Activated T-cell treated with anti-CD3 and anti-CD28 coated beads, Interleukin-2, amount 50 U/mL, for 72 hours (primary cell): ENCODE results near the gene TNPO1. TPM values are rescaled to one million over a fixed set of nuclear protein-coding genes. Genes with fewer than 3 reads are reported as not detected.

Source experiments
- ATAC-seq, 2 donors: fragments of 150-1000 bp; cut with Tn5 transposase; replicated peaks in 1 of 2; 2 replicates each; pipeline ENCODE4 v1.10.0; 2021; ENCODE audit warnings: moderate library complexity in 2 of 2, mild to moderate bottlenecking in 1 of 2
- DNase-seq, 2 donors: peaks; one replicate each; pipeline ENCODE4 v3.0.0; 2021 to 2022; ENCODE audit warnings: mixed read lengths in 1 of 2
- H3K27ac Mint-ChIP-seq: one replicate; pipeline ENCODE4 v1.8.0; 2022; ENCODE audit warnings: mild to moderate bottlenecking, moderate library complexity, mixed read lengths
- H3K27me3 Mint-ChIP-seq: one replicate; pipeline ENCODE4 v1.8.0; 2022; ENCODE audit warnings: low read depth, mixed read lengths
- H3K36me3 Mint-ChIP-seq, 2 donors: one replicate each; pipeline ENCODE4 v1.8.0; 2022; ENCODE audit warnings: mixed read lengths in 2 of 2, mild to moderate bottlenecking in 1 of 2; ENCODE audit not compliant: insufficient read depth in 2 of 2
- H3K4me1 Mint-ChIP-seq: one replicate; pipeline ENCODE4 v1.8.0; 2022; ENCODE audit warnings: low read depth, mixed read lengths
- H3K4me3 Mint-ChIP-seq, 2 donors: one replicate each; pipeline ENCODE4 v1.8.0; 2022; ENCODE audit warnings: mild to moderate bottlenecking in 2 of 2, mixed read lengths in 2 of 2, moderate library complexity in 2 of 2
- H3K9me3 Mint-ChIP-seq, 2 donors: one replicate each; pipeline ENCODE4 v1.8.0; 2022; ENCODE audit warnings: mixed read lengths in 2 of 2
- total RNA-seq, 2 donors: library from RNA; stranded (reverse); gene quantifications; one replicate each; pipeline ENCODE4 v1.2.3, GENCODE V29; 2022

The TNPO1 gene
- total RNA-seq, 2 donors from 2014 or later = 92.6 to 114 TPM

- DNase-seq = no peak
- no peak for ATAC-seq
- H3K27me3 Mint-ChIP-seq = no peaks in the 10 kb centered on the region
- H3K4me1 Mint-ChIP-seq = peaks cover 3% of the 10 kb centered on the region
- H3K4me3 Mint-ChIP-seq = no peak overlapping the region
- H3K27ac Mint-ChIP-seq = no peak overlapping the region
- H3K9me3 Mint-ChIP-seq = no peaks in the 10 kb centered on the region
- H3K36me3 Mint-ChIP-seq = peaks cover 7 to 38% of the 10 kb centered on the region in 2 donors
These were observed 67.4 kb downstream of the TNPO1 start for GRCh38 chr5:72883850-72884249.

GRCh38 chr5:72884892-72885291 lies 68.4 kb downstream of the TNPO1 start:
- H3K27ac Mint-ChIP-seq = no peak overlapping the region
- H3K27me3 Mint-ChIP-seq = no peaks in the 10 kb centered on the region
- no peaks in the 10 kb centered on the region for H3K9me3 Mint-ChIP-seq
- H3K4me1 Mint-ChIP-seq = no peaks in the 10 kb centered on the region
- DNase-seq (no peak), ATAC-seq (no peak)
- no peak overlapping the region for H3K4me3 Mint-ChIP-seq
- peaks cover 7 to 38% of the 10 kb centered on the region in 2 donors for H3K36me3 Mint-ChIP-seq

GRCh38 chr5:72885824-72886223 lies 69.4 kb downstream of the TNPO1 start:
- no peak for DNase-seq
- Mint-ChIP-seq H3K4me3 (no peak overlapping the region), H3K27me3 (no peaks in the 10 kb centered on the region), H3K9me3 (no peaks in the 10 kb centered on the region), H3K4me1 (no peaks in the 10 kb centered on the region), H3K36me3 (peaks cover 8 to 41% of the 10 kb centered on the region in 2 donors), H3K27ac (no peak overlapping the region)
- ATAC-seq = no peak

GRCh38 chr5:72888595-72888994 lies 72.1 kb downstream of the TNPO1 start:
- no peaks in the 10 kb centered on the region for H3K27me3 Mint-ChIP-seq
- DNase-seq (no peak), ATAC-seq (no peak)
- no peaks in the 10 kb centered on the region for H3K9me3 Mint-ChIP-seq
- H3K27ac Mint-ChIP-seq = no peak overlapping the region
- no peak overlapping the region for H3K4me3 Mint-ChIP-seq
- H3K36me3 Mint-ChIP-seq = peaks cover 3 to 35% of the 10 kb centered on the region in 2 donors
- H3K4me1 Mint-ChIP-seq = no peaks in the 10 kb centered on the region

- Mint-ChIP-seq H3K4me1 (no peaks in the 10 kb centered on the region), H3K4me3 (no peak overlapping the region), H3K9me3 (no peaks in the 10 kb centered on the region), H3K36me3 (peaks cover 3 to 33% of the 10 kb centered on the region in 2 donors), H3K27me3 (no peaks in the 10 kb centered on the region), H3K27ac (no peak overlapping the region)
- no peak for ATAC-seq
- no peak for DNase-seq
These were observed 72.9 kb downstream of the TNPO1 start for GRCh38 chr5:72889324-72889723.

- peaks cover 10% of the 10 kb centered on the region for H3K4me1 Mint-ChIP-seq
- ATAC-seq = no peak
- no peak for DNase-seq
- H3K36me3 Mint-ChIP-seq = peaks cover 5 to 28% of the 10 kb centered on the region in 2 donors
- no peaks in the 10 kb centered on the region for H3K9me3 Mint-ChIP-seq
- H3K27me3 Mint-ChIP-seq = no peaks in the 10 kb centered on the region
- no peak overlapping the region for H3K27ac Mint-ChIP-seq
- no peak overlapping the region for H3K4me3 Mint-ChIP-seq
These were observed 76.4 kb downstream of the TNPO1 start for GRCh38 chr5:72892846-72893245.

- Mint-ChIP-seq H3K27me3 (no peaks in the 10 kb centered on the region), H3K4me3 (peak overlapping the region in 1 of 2 donors; percentile 43), H3K36me3 (peaks cover 3 to 28% of the 10 kb centered on the region in 2 donors), H3K4me1 (peaks cover 10% of the 10 kb centered on the region), H3K9me3 (no peaks in the 10 kb centered on the region), H3K27ac (peak overlapping the region; percentile 89)
- DNase-seq = no peak
- peak; percentile 62 to 94 for ATAC-seq
These were observed 79.3 kb downstream of the TNPO1 start for GRCh38 chr5:72895758-72896157.

GRCh38 chr5:72906806-72907205 lies 90.3 kb downstream of the TNPO1 start:
- Mint-ChIP-seq H3K4me1 (no peaks in the 10 kb centered on the region), H3K27ac (peak overlapping the region; percentile 19), H3K27me3 (no peaks in the 10 kb centered on the region), H3K9me3 (no peaks in the 10 kb centered on the region), H3K4me3 (no peak overlapping the region), H3K36me3 (peaks cover 12 to 50% of the 10 kb centered on the region in 2 donors)
- no peak for DNase-seq
- no peak for ATAC-seq

GRCh38 chr5:72908664-72909063 lies 92.2 kb downstream of the TNPO1 start:
- Mint-ChIP-seq H3K27me3 (no peaks in the 10 kb centered on the region), H3K36me3 (peaks cover 11 to 36% of the 10 kb centered on the region in 2 donors), H3K4me3 (no peak overlapping the region)

GRCh38 chr5:72917371-72917776 lies 100.9 kb downstream of the TNPO1 start:
- Mint-ChIP-seq H3K4me1 (no peaks in the 10 kb centered on the region), H3K4me3 (no peak overlapping the region), H3K36me3 (no peaks in the 10 kb centered on the region), H3K27me3 (no peaks in the 10 kb centered on the region), H3K27ac (no peak overlapping the region), H3K9me3 (no peaks in the 10 kb centered on the region)
- ATAC-seq (no peak), DNase-seq (no peak)

More at GRCh38 chr5:72908664-72909063, 92.2 kb downstream of the TNPO1 start:
- Mint-ChIP-seq H3K9me3 (no peaks in the 10 kb centered on the region), H3K27ac (no peak overlapping the region), H3K4me1 (no peaks in the 10 kb centered on the region)
- DNase-seq (no peak), ATAC-seq (no peak)

- Mint-ChIP-seq H3K4me3 (no peak overlapping the region), H3K36me3 (no peaks in the 10 kb centered on the region), H3K9me3 (no peaks in the 10 kb centered on the region), H3K4me1 (no peaks in the 10 kb centered on the region), H3K27ac (no peak overlapping the region), H3K27me3 (no peaks in the 10 kb centered on the region)
- DNase-seq (no peak), ATAC-seq (no peak)
These were observed 104.4 kb downstream of the TNPO1 start for GRCh38 chr5:72920690-72921502.

GRCh38 chr5:72921886-72922285 lies 105.4 kb downstream of the TNPO1 start:
- no peaks in the 10 kb centered on the region for H3K9me3 Mint-ChIP-seq

GRCh38 chr5:72922422-72922821 lies 106.0 kb downstream of the TNPO1 start:
- no peak overlapping the region for H3K4me3 Mint-ChIP-seq

More at GRCh38 chr5:72921886-72922285, 105.4 kb downstream of the TNPO1 start:
- DNase-seq (no peak), ATAC-seq (no peak)
- H3K4me1 Mint-ChIP-seq = no peaks in the 10 kb centered on the region
- H3K36me3 Mint-ChIP-seq = no peaks in the 10 kb centered on the region
- peaks cover 1% of the 10 kb centered on the region for H3K27me3 Mint-ChIP-seq
- no peak overlapping the region for H3K27ac Mint-ChIP-seq
- H3K4me3 Mint-ChIP-seq = no peak overlapping the region

More at GRCh38 chr5:72922422-72922821, 106.0 kb downstream of the TNPO1 start:
- Mint-ChIP-seq H3K4me1 (no peaks in the 10 kb centered on the region), H3K36me3 (no peaks in the 10 kb centered on the region), H3K27me3 (peaks cover 7% of the 10 kb centered on the region), H3K27ac (no peak overlapping the region), H3K9me3 (no peaks in the 10 kb centered on the region)
- ATAC-seq = no peak
- DNase-seq = no peak
